Adrenal gland (tissue), 12 donors: ENCODE measurements around the gene NPAS3. TPM values are rescaled to one million over a fixed set of nuclear protein-coding genes. Genes with fewer than 3 reads are reported as not detected.

Source experiments
- DNase-seq, 7 donors: peaks; one replicate each; pipeline ENCODE4 v3.0.0-alpha.2; 2019 to 2020
- H3K27ac ChIP-seq, 5 donors: fragments of 200-600 bp; sonication (generic) in 4 of 5; 1 replicate in 3 of 5; 2 replicates in 2 of 5; pipeline versions ENCODE4 v1.5.1 to v1.8.0; 2016 to 2020; ENCODE audit warnings: mild to moderate bottlenecking in 1 of 5
- H3K27me3 ChIP-seq: fragments of 200-600 bp; 2 replicates; pipeline ENCODE4 v1.8.0; 2021
- H3K36me3 ChIP-seq, 2 donors: fragments of 200-600 bp; replicated peaks in 1 of 2; 1 replicate in 1 of 2; 2 replicates in 1 of 2; pipeline versions ENCODE4 v1.5.1 to v1.8.0; 2018 to 2022
- H3K4me1 ChIP-seq, 2 donors: fragments of 200-600 bp; replicated peaks in 1 of 2; 1 replicate in 1 of 2; 2 replicates in 1 of 2; pipeline versions ENCODE4 v1.5.1 to v1.8.0; 2018 to 2021
- H3K4me3 ChIP-seq, 4 donors: fragments of 200-600 bp; sonication (generic) in 3 of 4; one replicate each; pipeline ENCODE4 v1.5.1; 2016 to 2018
- H3K9me3 ChIP-seq, 3 donors: fragments of 200-600 bp; sonication (generic) in 1 of 3; replicated peaks in 1 of 3; 1 replicate in 2 of 3; 2 replicates in 1 of 3; pipeline versions ENCODE4 v1.5.1 to v1.8.0; 2016 to 2021
- POLR2A ChIP-seq, 2 donors: fragments of 450-650 bp; IDR thresholded peaks; one replicate each; pipeline ENCODE4 v1.6.1; 2017; ENCODE audit warnings: antibody characterized with exemption in 2 of 2, mild to moderate bottlenecking in 2 of 2, moderate library complexity in 1 of 2
- WGBS, 4 donors: extraction: QIAGEN DNeasy Blood & Tissue Kit in 2 of 4; methylation state at CpG; one replicate each; pipeline versions ENCODE4 v1.1.5 to v1.1.7; 2013 to 2017; 5-methylcytosine and 5-hydroxymethylcytosine counted together
- intact Hi-C, 2 donors: fragments of 100-400 bp; cut with DNase I; formaldehyde crosslinking; loops; one replicate each; pipeline versions ENCODE4 v1.14.1 to v1.15.0; 2022 to 2023
- polyA plus RNA-seq, 3 donors: library from polyadenylated mRNA; stranded (reverse); fragments of 200-250 nt in 2 of 3; fragments of 350-450 nt in 1 of 3; fragmentation: Illumina TruSeq in 1 of 3; extraction: RNeasy Lipid Tissue Mini Kit (QIAGEN cat#74804) in 1 of 3; gene quantifications; one replicate each; pipeline ENCODE4 v1.2.3, GENCODE V29; 2013 to 2014
- total RNA-seq, 9 donors: library from RNA; depleted of rRNA in 4 of 9; stranded (reverse); fragments of >200 nt in 4 of 9; fragments of 120-200 nt in 1 of 9; fragmentation: NEBNext Ultra II Directional in 1 of 9; extraction: Animal tissue kit (Norgen Biotek cat#: 25700) in 1 of 9; gene quantifications; one replicate each; pipeline versions ENCODE4 v1.1.0 to v1.2.4, GENCODE V29; 2013 to 2023
- TF ChIP-seq, protein P1 (sequence below), 6 experiments: fragments of 450-650 bp in 4 of 6; fragments of 200-600 bp in 2 of 6; sonication (generic) in 1 of 6; IDR thresholded peaks; 1 replicate in 5 of 6; 2 replicates in 1 of 6; pipeline versions ENCODE4 v1.5.1 to v1.8.0; 2016 to 2021; ENCODE audit warnings: antibody characterized with exemption in 6 of 6, mild to moderate bottlenecking in 2 of 6, moderate library complexity in 1 of 6
- donor health status: healthy with polysubstance abuse.
- donor health status: Bipolar disorder and iron deficiency.
- donor health status: DM: yes; HTN: yes; CAD: no.
- donor health status: DM: no; HTN: no; CAD: no.
- donor health status: DM: no; HTN: no; CAD: no.
- donor health status: DM: yes; HTN: yes; CAD: no.

Gene NPAS3
- total and polyA plus RNA-seq, 12 donors, result 0.36 to 7.5 (median 1.5) TPM

DNA sequence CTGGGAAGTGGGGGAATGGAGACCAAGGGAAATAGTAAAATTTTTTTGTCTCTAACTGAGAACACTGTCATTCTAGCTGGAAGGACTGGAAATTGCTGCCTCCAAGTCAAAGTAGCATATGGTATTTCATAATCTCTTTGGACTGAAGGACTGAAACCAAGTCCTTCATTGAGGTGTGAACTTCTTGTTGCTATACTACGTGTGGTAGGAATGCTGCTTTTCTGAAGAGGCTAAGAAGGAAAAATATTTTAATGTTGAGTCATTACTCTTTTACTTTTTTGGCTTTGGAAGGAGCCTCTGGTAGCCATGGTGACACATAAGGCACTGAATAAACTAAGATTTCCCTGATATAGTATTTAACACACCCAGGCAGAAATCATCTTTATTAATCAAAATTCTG, 465.4 kb downstream of the NPAS3 start:
- intact Hi-C loops, result no loop called here
- TF ChIP-seq, protein P1, sequence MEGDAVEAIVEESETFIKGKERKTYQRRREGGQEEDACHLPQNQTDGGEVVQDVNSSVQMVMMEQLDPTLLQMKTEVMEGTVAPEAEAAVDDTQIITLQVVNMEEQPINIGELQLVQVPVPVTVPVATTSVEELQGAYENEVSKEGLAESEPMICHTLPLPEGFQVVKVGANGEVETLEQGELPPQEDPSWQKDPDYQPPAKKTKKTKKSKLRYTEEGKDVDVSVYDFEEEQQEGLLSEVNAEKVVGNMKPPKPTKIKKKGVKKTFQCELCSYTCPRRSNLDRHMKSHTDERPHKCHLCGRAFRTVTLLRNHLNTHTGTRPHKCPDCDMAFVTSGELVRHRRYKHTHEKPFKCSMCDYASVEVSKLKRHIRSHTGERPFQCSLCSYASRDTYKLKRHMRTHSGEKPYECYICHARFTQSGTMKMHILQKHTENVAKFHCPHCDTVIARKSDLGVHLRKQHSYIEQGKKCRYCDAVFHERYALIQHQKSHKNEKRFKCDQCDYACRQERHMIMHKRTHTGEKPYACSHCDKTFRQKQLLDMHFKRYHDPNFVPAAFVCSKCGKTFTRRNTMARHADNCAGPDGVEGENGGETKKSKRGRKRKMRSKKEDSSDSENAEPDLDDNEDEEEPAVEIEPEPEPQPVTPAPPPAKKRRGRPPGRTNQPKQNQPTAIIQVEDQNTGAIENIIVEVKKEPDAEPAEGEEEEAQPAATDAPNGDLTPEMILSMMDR (IDR thresholded peaks at IDR 0.05), result no peak
- TF ChIP-seq POLR2A (IDR thresholded peaks at IDR 0.05), result no peak
- 25 to 39% (median 35%) methylated on average over 1 of the region's 1 CpG for WGBS, 4 donors
- H3K4me3 ChIP-seq, result no peak overlapping the region
- H3K27ac ChIP-seq, result no peak overlapping the region
- no peaks in the 10 kb centered on the region for H3K36me3 ChIP-seq
- H3K4me1 ChIP-seq, result no peaks in the 10 kb centered on the region
- no peak for DNase-seq
- no peaks in the 10 kb centered on the region for H3K27me3 ChIP-seq
- peaks cover 0 to 11% (median 0%) of the 10 kb centered on the region in 3 donors for H3K9me3 ChIP-seq

DNA sequence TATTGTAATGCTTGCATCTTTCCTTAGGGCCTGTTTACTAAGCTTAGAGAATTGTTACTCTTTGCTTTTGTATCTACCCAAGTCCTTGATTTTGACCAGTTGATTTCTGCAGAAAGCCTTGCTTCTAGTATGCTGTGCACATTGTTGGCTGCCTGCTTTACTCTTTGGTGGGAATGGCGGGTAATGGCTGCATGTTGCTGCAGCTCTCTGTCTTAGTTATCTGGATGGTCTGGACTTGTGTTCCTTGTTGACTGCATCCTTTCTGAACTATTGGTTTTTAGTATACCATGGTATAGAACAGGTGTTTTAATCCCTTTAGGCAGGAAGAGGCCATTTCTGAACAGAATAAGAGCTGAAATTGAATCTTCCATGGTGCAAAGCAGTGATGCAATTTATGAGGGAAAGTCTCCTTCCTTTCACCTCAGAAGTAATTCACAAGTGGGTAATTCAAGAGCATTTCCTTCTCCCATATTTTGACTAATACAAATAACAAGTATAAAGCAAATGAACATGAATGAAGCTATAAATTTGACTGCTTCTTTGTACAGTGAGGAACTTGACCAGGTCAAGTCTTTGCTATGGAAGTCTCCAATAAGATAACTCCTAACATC, 466.4 kb downstream of the NPAS3 start:
- WGBS, 4 donors, result 85 to 90% (median 87%) methylated on average over 1 of the region's 1 CpG
- TF ChIP-seq POLR2A (IDR thresholded peaks at IDR 0.05), result no peak
- TF ChIP-seq, protein P1 (IDR thresholded peaks at IDR 0.05), result no peak
- Histone ChIP-seq H3K27me3 (no peaks in the 10 kb centered on the region), H3K4me3 (no peak overlapping the region), H3K4me1 (no peaks in the 10 kb centered on the region), H3K27ac (no peak overlapping the region), H3K36me3 (no peaks in the 10 kb centered on the region), H3K9me3 (peaks cover 0 to 11% (median 0%) of the 10 kb centered on the region in 3 donors)
- DNase-seq, result no peak
- intact Hi-C loops, result no loop called here

DNA sequence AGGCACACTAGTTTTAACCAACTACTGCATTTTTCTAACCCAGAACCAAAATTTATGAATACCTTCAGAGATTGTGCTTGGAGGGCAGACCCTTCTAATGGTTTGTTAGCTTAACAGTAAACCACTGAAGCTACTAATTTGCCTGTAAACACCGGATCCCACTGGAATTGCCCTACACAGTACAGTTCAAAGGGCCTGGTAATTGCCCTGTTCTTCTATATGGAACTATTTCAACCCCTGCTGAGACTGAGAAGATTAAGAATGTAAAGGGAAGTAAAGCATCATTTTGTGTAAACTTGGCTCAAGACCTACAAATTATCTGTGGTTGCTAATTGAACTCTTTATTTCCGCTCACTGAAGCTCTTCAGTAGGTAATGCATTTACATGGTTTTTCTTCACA, 468.1 kb downstream of the NPAS3 start:
- H3K36me3 ChIP-seq, result no peaks in the 10 kb centered on the region
- WGBS, 4 donors, result 84 to 95% (median 93%) methylated on average over 2 of the region's 2 CpGs
- DNase-seq, result no peak
- intact Hi-C loops, result no loop called here
- TF ChIP-seq POLR2A (IDR thresholded peaks at IDR 0.05), result no peak
- TF ChIP-seq, protein P1 (IDR thresholded peaks at IDR 0.05), result no peak
- H3K27me3 ChIP-seq, result no peaks in the 10 kb centered on the region
- peaks cover 0 to 11% (median 0%) of the 10 kb centered on the region in 3 donors for H3K9me3 ChIP-seq
- no peaks in the 10 kb centered on the region for H3K4me1 ChIP-seq
- H3K4me3 ChIP-seq, result no peak overlapping the region
- no peak overlapping the region for H3K27ac ChIP-seq

DNA sequence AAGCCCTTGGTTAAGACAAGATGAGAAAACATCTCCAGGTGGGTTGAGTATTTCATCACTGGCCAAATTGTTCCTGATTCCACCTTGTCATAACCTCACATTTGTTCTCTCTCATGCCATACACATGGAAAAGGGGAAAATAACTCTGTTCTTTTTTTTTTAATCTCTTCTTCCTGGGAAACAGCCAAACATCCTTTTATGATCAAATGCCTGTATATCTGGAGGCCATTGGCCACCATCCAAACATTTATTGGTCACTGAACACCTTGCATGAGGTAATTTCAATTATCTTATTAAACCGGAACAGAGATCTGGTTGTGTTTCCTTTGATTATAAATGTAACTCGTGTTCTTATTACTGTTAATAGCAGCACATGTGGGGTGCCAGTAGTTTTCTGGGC, 469.6 kb downstream of the NPAS3 start:
- 80 to 94% (median 82%) methylated on average over 2 of the region's 2 CpGs for WGBS, 4 donors
- Histone ChIP-seq H3K4me1 (no peaks in the 10 kb centered on the region), H3K36me3 (no peaks in the 10 kb centered on the region), H3K4me3 (no peak overlapping the region), H3K9me3 (peaks cover 0 to 11% (median 0%) of the 10 kb centered on the region in 3 donors), H3K27ac (no peak overlapping the region), H3K27me3 (no peaks in the 10 kb centered on the region)
- no peak for DNase-seq
- TF ChIP-seq, protein P1 (IDR thresholded peaks at IDR 0.05), result no peak
- TF ChIP-seq POLR2A (IDR thresholded peaks at IDR 0.05), result no peak
- intact Hi-C loops, result no loop called here
